Fibroblast of skin of right biceps (primary cell): ENCODE results near the gene FOXN4.

ENCODE experiments used
- DNase-seq: peaks from one replicate; pipeline ENCODE4 v3.0.0-alpha.2; 2013

The FOXN4 gene

GRCh38 chr12:109304485-109304884 lies 4.6 kb downstream of the FOXN4 start:
- DNase-seq, result no peak

GRCh38 chr12:109302770-109303169 lies 6.3 kb downstream of the FOXN4 start:
- no peak for DNase-seq

- no peak for DNase-seq
Observed at GRCh38 chr12:109302358-109302757, 6.7 kb downstream of the FOXN4 start.

GRCh38 chr12:109301643-109302168 lies 7.4 kb downstream of the FOXN4 start:
- DNase-seq, result no peak

- no peak for DNase-seq
Observed at GRCh38 chr12:109299849-109300248, 9.2 kb downstream of the FOXN4 start.

- DNase-seq, result no peak
Observed at GRCh38 chr12:109296431-109296830, 12.7 kb downstream of the FOXN4 start.

GRCh38 chr12:109295764-109296425 lies 13.2 kb downstream of the FOXN4 start:
- DNase-seq, result no peak

GRCh38 chr12:109294286-109294796 lies 14.7 kb downstream of the FOXN4 start:
- no peak for DNase-seq

GRCh38 chr12:109293106-109293505 lies 16.0 kb downstream of the FOXN4 start:
- no peak for DNase-seq

- no peak for DNase-seq
Observed at GRCh38 chr12:109292342-109292711, 16.8 kb downstream of the FOXN4 start.

- DNase-seq, result peak; percentile 31
Observed at GRCh38 chr12:109291521-109292341, 17.4 kb downstream of the FOXN4 start.

GRCh38 chr12:109291117-109291516 lies 18.0 kb downstream of the FOXN4 start:
- no peak for DNase-seq

GRCh38 chr12:109290061-109290460 lies 19.0 kb downstream of the FOXN4 start:
- no peak for DNase-seq

- DNase-seq, result no peak
Observed at GRCh38 chr12:109289551-109289950, 19.5 kb downstream of the FOXN4 start.

GRCh38 chr12:109289004-109289403 lies 20.1 kb downstream of the FOXN4 start:
- no peak for DNase-seq

GRCh38 chr12:109288571-109288970 lies 20.5 kb downstream of the FOXN4 start:
- DNase-seq, result no peak

- no peak for DNase-seq
Observed at GRCh38 chr12:109287811-109288469, 21.1 kb downstream of the FOXN4 start.

- no peak for DNase-seq
Observed at GRCh38 chr12:109287181-109287580, 21.9 kb downstream of the FOXN4 start.

GRCh38 chr12:109286652-109287051 lies 22.4 kb downstream of the FOXN4 start:
- DNase-seq, result no peak

- no peak for DNase-seq
Observed at GRCh38 chr12:109286252-109286651, 22.8 kb downstream of the FOXN4 start.

GRCh38 chr12:109284392-109284791 lies 24.7 kb downstream of the FOXN4 start:
- no peak for DNase-seq

- DNase-seq, result no peak
Observed at GRCh38 chr12:109281452-109281851, 27.6 kb downstream of the FOXN4 start.

GRCh38 chr12:109279525-109279924 lies 29.6 kb downstream of the FOXN4 start:
- DNase-seq, result no peak
